Transverse colon (tissue), 4 donors: ENCODE data around the gene PACS1. TPM values are rescaled to one million over a fixed set of nuclear protein-coding genes. Genes with fewer than 3 reads are reported as not detected.

Source experiments
- DNase-seq: peaks from one replicate; pipeline ENCODE4 v3.0.0-alpha.2; 2019
- H3K27ac ChIP-seq, 4 donors: fragments of 200-600 bp; sonication (generic); 2 replicates each; pipeline ENCODE4 v1.5.1; 2016 to 2018; ENCODE audit warnings: inconsistent platforms in 4 of 4
- H3K27me3 ChIP-seq: fragments of 200-600 bp; sonication (generic); 2 replicates; pipeline ENCODE4 v1.5.1; 2017; ENCODE audit warnings: inconsistent platforms
- H3K36me3 ChIP-seq, 4 donors: fragments of 200-600 bp; sonication (generic); 2 replicates each; pipeline ENCODE4 v1.5.1; 2017 to 2019; ENCODE audit warnings: inconsistent platforms in 4 of 4
- H3K4me1 ChIP-seq, 4 donors: fragments of 200-600 bp; sonication (generic); 2 replicates each; pipeline ENCODE4 v1.5.1; 2017 to 2020; ENCODE audit warnings: inconsistent platforms in 4 of 4
- H3K4me3 ChIP-seq, 4 donors: fragments of 200-600 bp; sonication (generic); 1 replicate in 1 of 4; 2 replicates in 3 of 4; pipeline versions ENCODE4 v1.5.1 to v1.6.1; 2017 to 2019; ENCODE audit warnings: inconsistent platforms in 4 of 4
- H3K9me3 ChIP-seq, 2 donors: fragments of 200-600 bp; sonication (generic); 2 replicates each; pipeline ENCODE4 v1.5.1; 2017 to 2019; ENCODE audit warnings: inconsistent platforms in 2 of 2
- EP300 ChIP-seq: sonication (generic); formaldehyde crosslinking; IDR thresholded peaks from one replicate; pipeline ENCODE4 v1.6.1; 2017; ENCODE audit warnings: antibody characterized with exemption, low read depth
- POLR2A ChIP-seq: fragments of 450-650 bp; IDR thresholded peaks from one replicate; pipeline ENCODE4 v1.6.1; 2016; ENCODE audit warnings: antibody characterized with exemption, mild to moderate bottlenecking, moderate library complexity
- POLR2AphosphoS5 ChIP-seq, 3 donors: sonication (generic); formaldehyde crosslinking; IDR thresholded peaks; one replicate each; pipeline ENCODE4 v1.6.1; 2016; ENCODE audit warnings: antibody characterized with exemption in 3 of 3
- WGBS, 2 donors: methylation state at CpG; one replicate each; pipeline ENCODE4 v1.1.5; 2018; ENCODE audit warnings: low coverage in 1 of 2; 5-methylcytosine and 5-hydroxymethylcytosine counted together
- in situ Hi-C, 4 donors: fragments of 200-750 bp; cut with MboI; loops; one replicate each; pipeline versions ENCODE4 v1.15.0 to v1.15.1; 2017; ENCODE audit warnings: low sequenced_read_pairs in 3 of 4, low pct_ligation_motif_present in 1 of 4, low pct_unique_long_range_greater_than_20kb in 1 of 4
- intact Hi-C: fragments of 100-400 bp; cut with DNase I; formaldehyde crosslinking; loops from one replicate; pipeline ENCODE4 v1.15.1; 2023; ENCODE audit warnings: low total_unique reads
- total RNA-seq, 4 donors: library from RNA; depleted of rRNA; stranded (reverse); fragments of >200 nt; gene quantifications; one replicate each; pipeline ENCODE4 v1.1.0, GENCODE V29; 2016
- TF ChIP-seq, protein P1 (sequence below), 5 experiments: fragments of 200-600 bp in 3 of 5; fragments of 450-650 bp in 2 of 5; sonication (generic) in 3 of 5; IDR thresholded peaks; 1 replicate in 2 of 5; 2 replicates in 3 of 5; pipeline ENCODE4 v1.5.1; 2016 to 2017; ENCODE audit warnings: antibody characterized with exemption in 5 of 5, inconsistent platforms in 3 of 5, mild to moderate bottlenecking in 2 of 5, moderate library complexity in 1 of 5

The PACS1 gene
- total RNA-seq, 4 donors from 2014 or later, result 9.8 to 52.0 (median 27.2) TPM

GRCh38 chr11:66082946-66083698 is 13.1 kb downstream of the PACS1 start:
- intact Hi-C loops, result no loop called here
- Histone ChIP-seq H3K27ac (no peak overlapping the region), H3K36me3 (no peaks in the 10 kb centered on the region), H3K9me3 (no peaks in the 10 kb centered on the region), H3K27me3 (no peaks in the 10 kb centered on the region), H3K4me1 (peaks cover 23 to 54% (median 40%) of the 10 kb centered on the region in 4 donors), H3K4me3 (no peak overlapping the region)
- 44 to 46% methylated on average over 4 of the region's 4 CpGs for WGBS, 2 donors
- TF ChIP-seq EP300 (no peak), POLR2A (no peak), POLR2AphosphoS5 (IDR thresholded peaks at IDR 0.05) (no peak)
- TF ChIP-seq, protein P1, sequence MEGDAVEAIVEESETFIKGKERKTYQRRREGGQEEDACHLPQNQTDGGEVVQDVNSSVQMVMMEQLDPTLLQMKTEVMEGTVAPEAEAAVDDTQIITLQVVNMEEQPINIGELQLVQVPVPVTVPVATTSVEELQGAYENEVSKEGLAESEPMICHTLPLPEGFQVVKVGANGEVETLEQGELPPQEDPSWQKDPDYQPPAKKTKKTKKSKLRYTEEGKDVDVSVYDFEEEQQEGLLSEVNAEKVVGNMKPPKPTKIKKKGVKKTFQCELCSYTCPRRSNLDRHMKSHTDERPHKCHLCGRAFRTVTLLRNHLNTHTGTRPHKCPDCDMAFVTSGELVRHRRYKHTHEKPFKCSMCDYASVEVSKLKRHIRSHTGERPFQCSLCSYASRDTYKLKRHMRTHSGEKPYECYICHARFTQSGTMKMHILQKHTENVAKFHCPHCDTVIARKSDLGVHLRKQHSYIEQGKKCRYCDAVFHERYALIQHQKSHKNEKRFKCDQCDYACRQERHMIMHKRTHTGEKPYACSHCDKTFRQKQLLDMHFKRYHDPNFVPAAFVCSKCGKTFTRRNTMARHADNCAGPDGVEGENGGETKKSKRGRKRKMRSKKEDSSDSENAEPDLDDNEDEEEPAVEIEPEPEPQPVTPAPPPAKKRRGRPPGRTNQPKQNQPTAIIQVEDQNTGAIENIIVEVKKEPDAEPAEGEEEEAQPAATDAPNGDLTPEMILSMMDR (IDR thresholded peaks at IDR 0.05), result no peak
- no peak for DNase-seq
- in situ Hi-C loops, result no loop called here

DNA sequence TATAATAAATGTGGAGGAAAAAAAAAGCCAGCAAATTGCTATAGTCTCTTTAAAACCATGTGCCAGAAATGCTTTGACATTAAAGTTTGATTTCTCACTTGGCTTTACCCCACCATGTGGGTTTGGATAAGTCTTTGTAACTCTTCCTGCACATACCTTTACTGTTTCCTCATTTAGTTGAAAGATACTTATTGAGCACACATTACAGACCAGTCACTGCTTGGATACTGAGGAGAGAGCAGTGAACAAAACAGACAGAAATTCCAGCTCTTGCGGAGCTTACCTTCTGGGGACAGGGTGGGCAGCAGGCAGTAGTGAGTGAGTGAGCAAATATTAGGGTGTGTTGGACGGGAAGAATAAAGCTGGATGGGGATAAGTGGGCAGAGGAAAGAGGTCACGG is 13.7 kb downstream of the PACS1 start:
- no peak for DNase-seq
- H3K27me3 ChIP-seq, result no peaks in the 10 kb centered on the region
- H3K27ac ChIP-seq, result no peak overlapping the region
- H3K4me1 ChIP-seq, result peaks cover 23 to 53% (median 40%) of the 10 kb centered on the region in 4 donors
- H3K36me3 ChIP-seq, result no peaks in the 10 kb centered on the region
- TF ChIP-seq, protein P1 (IDR thresholded peaks at IDR 0.05), result no peak
- TF ChIP-seq POLR2AphosphoS5 (IDR thresholded peaks at IDR 0.05) (no peak), POLR2A (no peak), EP300 (no peak)
- in situ Hi-C loops (no loop called here), intact Hi-C loops (no loop called here)
- H3K4me3 ChIP-seq, result no peak overlapping the region
- WGBS, 2 donors, result 92 to 94% methylated on average over 2 to 3 of the region's 3 CpGs
- no peaks in the 10 kb centered on the region for H3K9me3 ChIP-seq

DNA sequence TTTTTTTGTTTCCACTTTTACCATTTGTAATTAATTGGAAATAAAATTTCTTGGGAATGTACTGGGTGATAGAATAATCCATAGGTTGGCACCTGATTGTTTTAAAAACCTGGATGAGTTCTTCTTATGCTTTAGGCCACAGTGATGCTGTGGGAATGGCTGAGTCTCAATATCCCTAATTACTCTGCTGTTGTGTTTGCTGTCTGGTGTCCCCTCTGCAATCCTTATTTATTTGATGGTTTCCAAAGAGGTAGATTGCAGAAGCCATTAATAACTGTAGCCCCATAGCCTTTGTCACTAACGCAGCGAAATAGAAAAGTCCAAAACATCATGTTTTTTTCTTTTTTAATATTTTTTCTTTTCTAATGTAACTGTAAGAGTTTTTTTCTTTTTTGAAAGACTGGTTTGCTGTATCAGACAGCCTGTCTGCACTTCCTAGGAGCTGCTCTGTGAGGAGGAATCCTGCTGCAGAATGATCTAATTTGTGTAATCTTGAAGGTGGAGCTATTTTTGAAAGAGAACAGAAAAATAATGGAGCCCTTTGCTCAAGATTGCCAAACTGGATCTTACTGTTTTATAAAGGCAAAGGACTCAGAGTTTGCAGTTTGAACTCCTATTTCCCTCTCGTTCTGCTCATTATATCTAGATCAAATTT is 14.9 kb downstream of the PACS1 start:
- intact Hi-C loops (no loop called here), in situ Hi-C loops (no loop called here)
- Histone ChIP-seq H3K27ac (no peak overlapping the region), H3K4me3 (no peak overlapping the region), H3K9me3 (no peaks in the 10 kb centered on the region), H3K36me3 (no peaks in the 10 kb centered on the region), H3K27me3 (no peaks in the 10 kb centered on the region), H3K4me1 (peaks cover 23 to 43% (median 33%) of the 10 kb centered on the region in 4 donors)
- 85 to 100% methylated on average over 3 of the region's 3 CpGs for WGBS, 2 donors
- DNase-seq, result no peak
- TF ChIP-seq POLR2AphosphoS5 (IDR thresholded peaks at IDR 0.05) (no peak), POLR2A (no peak), EP300 (no peak)
- TF ChIP-seq, protein P1 (IDR thresholded peaks at IDR 0.05), result no peak

- 81 to 97% methylated on average over 4 to 9 of the region's 9 CpGs for WGBS, 2 donors
These were observed 17.3 kb downstream of the PACS1 start for GRCh38 chr11:66087148-66087908.

More at GRCh38 chr11:66087148-66087908, 17.3 kb downstream of the PACS1 start:
- TF ChIP-seq, protein P1 (IDR thresholded peaks at IDR 0.05), result no peak
- no peak for TF ChIP-seq POLR2A
- no peak for TF ChIP-seq EP300
- TF ChIP-seq POLR2AphosphoS5 (IDR thresholded peaks at IDR 0.05), result no peak
- intact Hi-C loops (no loop called here), in situ Hi-C loops (no loop called here)
- DNase-seq, result no peak
- Histone ChIP-seq H3K4me1 (peaks cover 5 to 19% (median 13%) of the 10 kb centered on the region in 4 donors), H3K36me3 (no peaks in the 10 kb centered on the region), H3K27me3 (no peaks in the 10 kb centered on the region), H3K9me3 (no peaks in the 10 kb centered on the region), H3K27ac (no peak overlapping the region), H3K4me3 (no peak overlapping the region)
